Activated naive CD8-positive, alpha-beta T cell (primary cell): ENCODE data around the gene NBPF9.
"Not testable (repeated sequence)": the region's sequence is repeated elsewhere in the genome, so short reads cannot be mapped to it uniquely, and the experiment has no call there.

Experiments
- H3K27ac Mint-ChIP-seq: one replicate; pipeline ENCODE4 v1.8.0; 2021; ENCODE audit warnings: mixed read lengths
- H3K27me3 Mint-ChIP-seq: one replicate; pipeline ENCODE4 v1.8.0; 2021; ENCODE audit warnings: mixed read lengths
- H3K36me3 Mint-ChIP-seq: one replicate; pipeline ENCODE4 v1.8.0; 2021; ENCODE audit warnings: mixed read lengths
- H3K4me1 Mint-ChIP-seq: one replicate; pipeline ENCODE4 v1.8.0; 2021; ENCODE audit warnings: low read depth, mixed read lengths
- H3K4me3 Mint-ChIP-seq: one replicate; pipeline ENCODE4 v1.8.0; 2021; ENCODE audit warnings: mild to moderate bottlenecking, mixed read lengths
- H3K9me3 Mint-ChIP-seq: one replicate; pipeline ENCODE4 v1.8.0; 2021; ENCODE audit warnings: low read depth, mixed read lengths

Gene NBPF9

GRCh38 chr1:149103109-149104081 is at the start of gene NBPF9:
TSS of gene NBPF9 (minus strand) at chr1:149103551. CDS start at chr1:149082139, 21,412 bp downstream.
- Mint-ChIP-seq H3K27ac (peak within 1 kb of the TSS; percentile 96), H3K4me3 (peak within 1 kb of the TSS; percentile 99)
- H3K9me3 Mint-ChIP-seq, H3K4me1 Mint-ChIP-seq, H3K27me3 Mint-ChIP-seq, H3K36me3 Mint-ChIP-seq: not testable (repeated sequence)

- not testable (repeated sequence) for H3K27me3 Mint-ChIP-seq, H3K4me3 Mint-ChIP-seq, H3K4me1 Mint-ChIP-seq, H3K36me3 Mint-ChIP-seq, H3K9me3 Mint-ChIP-seq, H3K27ac Mint-ChIP-seq
These were observed 46.6 kb upstream of the NBPF9 start for GRCh38 chr1:149149909-149150308.

GRCh38 chr1:149137585-149137984 is 34.2 kb upstream of the NBPF9 start:
- H3K27me3 Mint-ChIP-seq: not testable (repeated sequence)

DNA sequence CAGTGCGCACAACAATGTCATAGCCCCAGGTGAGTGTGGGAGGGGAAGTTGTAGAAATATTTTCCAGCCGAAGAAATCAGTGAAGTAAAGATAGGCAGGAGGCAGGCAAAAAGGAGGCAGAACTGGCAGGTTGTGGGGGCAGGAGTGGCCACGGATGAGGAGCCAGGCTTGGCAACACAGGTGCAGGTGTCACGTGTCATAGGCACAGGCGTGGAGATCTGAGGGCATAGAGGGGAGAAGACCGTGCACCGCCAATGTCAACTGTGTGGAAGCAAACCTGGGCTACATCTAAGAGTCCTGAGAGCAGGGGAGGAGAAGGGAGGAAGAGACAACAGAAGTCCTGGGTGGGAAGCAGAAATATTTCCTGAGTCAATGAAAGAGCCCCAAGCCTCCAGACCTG is 27.6 kb upstream of the NBPF9 start:
- H3K36me3 Mint-ChIP-seq, H3K27me3 Mint-ChIP-seq, H3K4me3 Mint-ChIP-seq, H3K9me3 Mint-ChIP-seq, H3K27ac Mint-ChIP-seq, H3K4me1 Mint-ChIP-seq: not testable (repeated sequence)

More at GRCh38 chr1:149137585-149137984, 34.2 kb upstream of the NBPF9 start:
- not testable (repeated sequence) for H3K4me1 Mint-ChIP-seq, H3K9me3 Mint-ChIP-seq, H3K36me3 Mint-ChIP-seq, H3K27ac Mint-ChIP-seq, H3K4me3 Mint-ChIP-seq

DNA sequence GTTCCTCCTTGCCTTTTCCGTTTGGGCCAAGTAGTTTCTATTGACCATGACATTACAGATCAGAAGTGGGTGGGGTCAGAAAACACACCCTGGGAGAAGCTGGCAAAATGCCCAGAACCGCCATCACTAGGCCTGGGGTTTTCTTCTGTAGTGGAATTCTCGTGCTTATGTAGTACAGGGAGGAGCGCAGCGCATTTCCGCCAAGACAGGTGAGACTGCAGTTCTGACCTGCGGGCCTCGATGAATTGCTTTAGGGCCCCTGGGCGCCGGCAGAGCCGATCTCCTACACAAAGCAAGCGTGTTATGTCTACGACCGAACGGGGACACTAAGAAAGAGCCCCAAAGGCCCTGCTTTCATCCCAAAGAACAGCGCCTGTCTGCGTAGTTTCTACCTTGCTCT is 25.9 kb upstream of the NBPF9 start:
- not testable (repeated sequence) for H3K4me1 Mint-ChIP-seq, H3K4me3 Mint-ChIP-seq, H3K9me3 Mint-ChIP-seq

GRCh38 chr1:149126555-149127145 is 23.3 kb upstream of the NBPF9 start:
- H3K36me3 Mint-ChIP-seq, H3K4me3 Mint-ChIP-seq, H3K27me3 Mint-ChIP-seq, H3K9me3 Mint-ChIP-seq, H3K27ac Mint-ChIP-seq, H3K4me1 Mint-ChIP-seq: not testable (repeated sequence)

More for the DNA sequence above, 25.9 kb upstream of the NBPF9 start:
- not testable (repeated sequence) for H3K27me3 Mint-ChIP-seq, H3K36me3 Mint-ChIP-seq, H3K27ac Mint-ChIP-seq

- not testable (repeated sequence) for H3K36me3 Mint-ChIP-seq, H3K4me1 Mint-ChIP-seq, H3K4me3 Mint-ChIP-seq, H3K27ac Mint-ChIP-seq, H3K9me3 Mint-ChIP-seq, H3K27me3 Mint-ChIP-seq
These were observed 20.9 kb upstream of the NBPF9 start for GRCh38 chr1:149123948-149124926.

DNA sequence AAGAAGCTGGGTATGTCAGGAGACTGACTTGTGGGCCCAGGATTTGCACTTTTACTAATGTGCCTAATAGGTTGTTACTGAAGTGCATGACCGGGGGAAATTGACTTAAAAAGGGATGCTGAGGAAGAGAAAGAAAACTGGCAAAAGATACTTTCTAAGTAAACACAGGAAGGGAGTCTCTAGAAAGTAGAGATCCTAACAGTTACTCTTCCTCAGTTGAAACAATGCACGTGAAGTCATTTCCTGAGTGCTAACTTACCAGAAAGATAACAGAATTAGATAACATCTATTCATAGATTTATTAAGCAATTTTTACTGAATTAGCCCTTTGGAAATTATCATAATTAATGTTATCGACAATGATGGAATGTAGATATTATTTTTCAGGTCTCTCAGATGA is 9.5 kb upstream of the NBPF9 start:
- not testable (repeated sequence) for H3K27ac Mint-ChIP-seq, H3K4me1 Mint-ChIP-seq, H3K27me3 Mint-ChIP-seq, H3K4me3 Mint-ChIP-seq, H3K36me3 Mint-ChIP-seq, H3K9me3 Mint-ChIP-seq

DNA sequence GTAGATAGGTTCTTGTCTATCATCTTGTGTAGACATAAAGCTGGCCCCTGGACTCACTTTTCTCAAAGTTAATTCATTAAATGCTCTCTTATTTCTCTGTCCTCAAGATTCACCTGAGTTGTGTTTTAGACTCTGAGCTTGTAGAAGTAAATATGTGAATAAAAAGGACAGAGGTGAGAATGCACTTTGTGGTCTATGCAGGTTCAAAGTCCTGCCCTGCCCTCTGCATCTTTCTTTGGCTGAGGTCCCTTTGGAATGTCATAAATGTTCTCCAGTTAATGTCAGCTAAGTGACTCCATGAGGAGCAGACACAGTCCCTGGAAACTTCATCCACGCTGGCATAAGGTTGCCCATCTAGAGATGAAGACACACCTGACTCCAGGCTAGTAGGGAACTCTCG is 7.0 kb upstream of the NBPF9 start:
- H3K9me3 Mint-ChIP-seq, H3K4me3 Mint-ChIP-seq, H3K27ac Mint-ChIP-seq, H3K27me3 Mint-ChIP-seq, H3K4me1 Mint-ChIP-seq, H3K36me3 Mint-ChIP-seq: not testable (repeated sequence)

- not testable (repeated sequence) for H3K27ac Mint-ChIP-seq, H3K9me3 Mint-ChIP-seq, H3K36me3 Mint-ChIP-seq, H3K4me1 Mint-ChIP-seq, H3K27me3 Mint-ChIP-seq
- peak overlapping the region; percentile 63 for H3K4me3 Mint-ChIP-seq
These were observed 777 bp downstream of the NBPF9 start for GRCh38 chr1:149102574-149102973.

DNA sequence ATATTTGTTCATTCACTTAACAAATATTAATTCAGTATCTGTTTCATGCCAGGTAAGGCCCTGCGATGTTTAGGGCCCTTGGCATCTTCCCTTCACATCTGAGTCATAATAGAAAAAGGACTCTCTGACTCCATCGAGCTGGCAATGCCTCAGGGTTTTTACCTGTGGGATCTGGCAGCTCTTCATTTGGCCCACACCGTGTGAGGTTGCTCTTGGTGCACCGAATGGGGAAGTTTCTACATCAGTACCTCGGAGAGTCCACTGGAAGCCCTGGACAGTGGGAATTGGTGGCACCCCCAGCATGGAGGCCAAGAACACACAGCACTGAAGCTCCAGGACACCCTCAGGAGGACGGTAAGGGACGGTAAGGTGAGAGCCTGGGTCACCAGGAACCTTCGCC is 5.1 kb downstream of the NBPF9 start:
- not testable (repeated sequence) for H3K27ac Mint-ChIP-seq, H3K36me3 Mint-ChIP-seq, H3K27me3 Mint-ChIP-seq, H3K4me3 Mint-ChIP-seq, H3K9me3 Mint-ChIP-seq, H3K4me1 Mint-ChIP-seq

GRCh38 chr1:149093155-149093554 is 10.2 kb downstream of the NBPF9 start:
- H3K27ac Mint-ChIP-seq, H3K4me1 Mint-ChIP-seq, H3K27me3 Mint-ChIP-seq, H3K36me3 Mint-ChIP-seq, H3K9me3 Mint-ChIP-seq, H3K4me3 Mint-ChIP-seq: not testable (repeated sequence)

GRCh38 chr1:149075505-149076127 is 27.7 kb downstream of the NBPF9 start:
- H3K27ac Mint-ChIP-seq, H3K4me3 Mint-ChIP-seq, H3K9me3 Mint-ChIP-seq, H3K36me3 Mint-ChIP-seq, H3K27me3 Mint-ChIP-seq, H3K4me1 Mint-ChIP-seq: not testable (repeated sequence)

DNA sequence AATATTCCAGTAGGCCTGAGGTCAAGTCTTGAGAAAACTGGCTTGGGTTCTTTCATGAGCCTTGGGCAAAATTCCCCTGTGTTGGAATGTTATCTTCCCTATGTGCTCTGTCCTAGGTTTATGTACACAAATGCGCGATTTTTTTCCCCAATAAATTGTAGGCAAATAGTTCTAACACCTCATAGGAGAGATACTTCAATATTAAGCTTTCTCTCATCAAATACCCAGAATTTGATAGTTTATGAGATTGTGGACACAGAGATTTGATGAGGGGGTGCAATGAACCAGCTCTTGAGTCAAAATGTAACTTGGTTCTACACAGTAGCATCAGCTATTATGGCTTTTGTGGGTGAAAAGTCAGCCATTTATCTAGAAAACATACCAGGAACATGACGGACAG is 38.7 kb downstream of the NBPF9 start:
- H3K36me3 Mint-ChIP-seq, H3K4me3 Mint-ChIP-seq, H3K27me3 Mint-ChIP-seq, H3K4me1 Mint-ChIP-seq, H3K27ac Mint-ChIP-seq, H3K9me3 Mint-ChIP-seq: not testable (repeated sequence)

GRCh38 chr1:149043056-149043455 is 60.3 kb downstream of the NBPF9 start:
- H3K27ac Mint-ChIP-seq, H3K36me3 Mint-ChIP-seq, H3K27me3 Mint-ChIP-seq, H3K4me1 Mint-ChIP-seq, H3K4me3 Mint-ChIP-seq, H3K9me3 Mint-ChIP-seq: not testable (repeated sequence)
